Neural cell (in vitro differentiated cells): ENCODE results near the gene POLR1G. TPM values are rescaled to one million over a fixed set of nuclear protein-coding genes. Genes with fewer than 3 reads are reported as not detected.

Source experiments
- H2AFZ ChIP-seq: fragments of 200-600, 300-800 bp; sonication (generic), shearing (Covaris generic); 2 replicates; pipeline ENCODE4 v1.6.0; 2014; ENCODE audit warnings: low read depth, mild to moderate bottlenecking, antibody characterized with exemption, low read length, moderate library complexity
- H3F3A ChIP-seq: fragments of 200-600 bp; shearing (Covaris generic); 2 replicates; pipeline ENCODE4 v1.6.1; 2016; ENCODE audit warnings: mild to moderate bottlenecking, moderate library complexity, mixed read lengths, antibody characterized with exemption, low read length; ENCODE audit not compliant: insufficient read depth, poor library complexity, severe bottlenecking
- H3K27ac ChIP-seq: fragments of 200-600, 300-800 bp; sonication (generic), shearing (Covaris generic); 2 replicates; pipeline ENCODE4 v1.5.1; 2014; ENCODE audit warnings: mild to moderate bottlenecking, low read length, moderate library complexity
- H3K27me3 ChIP-seq: fragments of 300-800, 200-600 bp; sonication (generic), shearing (Covaris generic); 2 replicates; pipeline ENCODE4 v1.6.0; 2014; ENCODE audit warnings: mild to moderate bottlenecking, low read depth, low read length, moderate library complexity; ENCODE audit not compliant: insufficient read depth
- H3K36me3 ChIP-seq: fragments of 300-800, 200-600 bp; sonication (generic), shearing (Covaris generic); 2 replicates; pipeline ENCODE4 v1.5.1; 2014; ENCODE audit warnings: mild to moderate bottlenecking, antibody characterized with exemption, low read length, moderate library complexity; ENCODE audit not compliant: insufficient read depth
- H3K4me2 ChIP-seq: fragments of 300-800, 200-600 bp; sonication (generic), shearing (Covaris generic); 2 replicates; pipeline ENCODE4 v1.6.0; 2014; ENCODE audit warnings: mild to moderate bottlenecking, low read length
- H3K4me3 ChIP-seq: fragments of 300-800, 200-600 bp; sonication (generic), shearing (Covaris generic); 2 replicates; pipeline ENCODE4 v1.5.1; 2014; ENCODE audit warnings: mild to moderate bottlenecking, low read length, moderate library complexity
- H3K79me2 ChIP-seq: fragments of 200-600 bp; shearing (Covaris generic); replicated peaks from 2 replicates; pipeline ENCODE4 v1.6.0; 2014; ENCODE audit warnings: mild to moderate bottlenecking, low read length, moderate library complexity; ENCODE audit not compliant: insufficient read depth
- H3K9ac ChIP-seq: fragments of 300-800, 200-600 bp; sonication (generic), shearing (Covaris generic); 2 replicates; pipeline ENCODE4 v1.6.1; 2016; ENCODE audit warnings: mild to moderate bottlenecking, low read length, mixed read lengths
- H3K9me2 ChIP-seq: fragments of 200-600 bp; shearing (Covaris generic); 2 replicates; pipeline ENCODE4 v1.6.1; 2016; ENCODE audit warnings: mild to moderate bottlenecking, low read length, mixed read lengths; ENCODE audit not compliant: insufficient read depth
- H3K9me3 ChIP-seq: fragments of 200-600, 300-800 bp; sonication (generic), shearing (Covaris generic); 2 replicates; pipeline ENCODE4 v1.6.1; 2016; ENCODE audit warnings: mild to moderate bottlenecking, mixed run types, low read length, moderate library complexity, mixed read lengths
- H4K20me1 ChIP-seq: fragments of 200-600 bp; shearing (Covaris generic); 2 replicates; pipeline ENCODE4 v1.6.1; 2016; ENCODE audit warnings: mild to moderate bottlenecking, mixed run types; ENCODE audit not compliant: insufficient read depth
- EP300 ChIP-seq: fragments of 450-650 bp; conservative IDR thresholded peaks from 2 replicates; pipeline ENCODE4 v1.6.1; 2014; ENCODE audit warnings: antibody characterized with exemption, mild to moderate bottlenecking, moderate library complexity; ENCODE audit not compliant: poor library complexity, severe bottlenecking
- EZH2 ChIP-seq: fragments of 200-600, 300-800 bp; shearing (Covaris generic), sonication (generic); IDR thresholded peaks from 2 replicates; pipeline ENCODE4 v1.6.1; 2014; ENCODE audit warnings: antibody characterized with exemption, low read length, borderline replicate concordance, mild to moderate bottlenecking; ENCODE audit not compliant: insufficient read depth, poor library complexity, severe bottlenecking
- MXI1 ChIP-seq: fragments of 450-650 bp; conservative IDR thresholded peaks from 2 replicates; pipeline ENCODE4 v1.6.1; 2014; ENCODE audit warnings: antibody characterized with exemption, mild to moderate bottlenecking; ENCODE audit not compliant: poor library complexity, severe bottlenecking
- POLR2AphosphoS5 ChIP-seq: IDR thresholded peaks from 2 replicates; pipeline ENCODE4 v1.6.1; 2012
- RAD21 ChIP-seq: fragments of 450-650 bp; conservative IDR thresholded peaks from 2 replicates; pipeline ENCODE4 v1.6.1; 2014; ENCODE audit warnings: antibody characterized with exemption, mild to moderate bottlenecking, moderate library complexity
- SMC3 ChIP-seq: fragments of 450-650 bp; conservative IDR thresholded peaks from 2 replicates; pipeline ENCODE4 v1.6.1; 2014; ENCODE audit warnings: antibody characterized with exemption, mild to moderate bottlenecking, moderate library complexity; ENCODE audit not compliant: poor library complexity
- TAF1 ChIP-seq: IDR thresholded peaks from 2 replicates; pipeline ENCODE4 v1.6.1; 2012; ENCODE audit warnings: low read depth
- polyA plus RNA-seq: library from polyadenylated mRNA; depleted of rRNA; stranded (reverse); fragments of >200 nt; gene quantifications from 2 replicates; pipeline ENCODE4 v1.2.3, GENCODE V29; 2014
- TF ChIP-seq, protein P1 (sequence below): fragments of 450-650 bp; IDR thresholded peaks from 2 replicates; pipeline ENCODE4 v1.5.1; 2014; ENCODE audit warnings: antibody characterized with exemption, mild to moderate bottlenecking, moderate library complexity; ENCODE audit not compliant: poor library complexity, severe bottlenecking
- TF ChIP-seq, protein P2 (sequence below): IDR thresholded peaks from 2 replicates; pipeline ENCODE4 v1.6.1; 2012; ENCODE audit warnings: borderline replicate concordance

The POLR1G gene
- polyA plus RNA-seq, 1 donor from 2014 or later, result 2.4 TPM

DNA sequence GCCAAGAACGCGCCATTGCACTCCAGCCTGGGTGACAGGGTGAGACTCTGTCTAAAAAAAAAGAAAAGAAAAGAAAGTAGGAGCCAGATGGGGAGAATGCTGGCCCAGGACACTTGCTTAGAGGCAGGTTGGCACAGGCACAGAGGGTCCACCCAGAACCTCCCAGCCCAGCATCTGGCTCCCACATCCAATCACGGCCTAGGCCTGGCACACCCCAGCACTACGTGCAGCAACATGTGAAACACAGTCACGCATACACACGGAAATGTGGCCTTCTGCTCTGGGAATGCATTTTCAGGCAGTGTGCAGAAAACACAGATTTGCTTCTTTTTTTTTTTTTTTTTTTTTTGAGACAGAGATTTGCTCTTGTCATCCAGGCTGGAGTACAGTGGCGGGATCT, 40.5 kb downstream of the POLR1G start:
- Histone ChIP-seq H3K79me2 (no peaks in the 10 kb centered on the region), H3K27me3 (no peaks in the 10 kb centered on the region), H3K36me3 (no peaks in the 10 kb centered on the region), H2AFZ (no peak overlapping the region), H4K20me1 (no peaks in the 10 kb centered on the region), H3K9ac (no peak overlapping the region), H3K4me3 (no peak overlapping the region), H3K4me2 (no peak overlapping the region), H3K9me3 (no peaks in the 10 kb centered on the region), H3K9me2 (no peaks in the 10 kb centered on the region), H3K27ac (no peak overlapping the region), H3F3A (no peaks in the 10 kb centered on the region)
- no peak for TF ChIP-seq TAF1

DNA sequence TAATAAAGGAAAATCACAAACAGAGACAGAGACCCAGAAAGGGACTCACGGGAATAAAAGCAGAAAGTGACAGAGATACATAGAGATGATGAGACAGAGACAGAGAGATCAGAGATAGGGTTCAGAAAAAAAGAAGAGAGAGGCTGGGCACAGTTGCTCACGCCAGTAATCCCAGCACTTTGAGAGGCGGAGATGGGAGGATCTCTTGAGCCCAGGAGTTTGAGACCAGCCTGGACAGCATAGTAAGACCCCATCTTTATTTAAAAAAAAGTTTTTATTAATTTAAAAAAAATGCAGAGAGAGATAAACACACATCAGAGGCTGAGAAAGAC, 41.9 kb downstream of the POLR1G start:
- H3K4me2 ChIP-seq, result no peak overlapping the region
- no peaks in the 10 kb centered on the region for H3K9me2 ChIP-seq
- H3K4me3 ChIP-seq, result no peak overlapping the region
- no peak overlapping the region for H3K27ac ChIP-seq
- no peaks in the 10 kb centered on the region for H3K79me2 ChIP-seq
- H3K36me3 ChIP-seq, result no peaks in the 10 kb centered on the region
- no peak overlapping the region for H3K9ac ChIP-seq
- no peaks in the 10 kb centered on the region for H3F3A ChIP-seq
- H4K20me1 ChIP-seq, result no peaks in the 10 kb centered on the region
- no peak overlapping the region for H2AFZ ChIP-seq
- no peaks in the 10 kb centered on the region for H3K27me3 ChIP-seq
- TF ChIP-seq TAF1 (no peak), SMC3 (no peak), EP300 (no peak), POLR2AphosphoS5 (no peak), RAD21 (no peak), EZH2 (no peak), MXI1 (no peak)
- TF ChIP-seq, protein P1, sequence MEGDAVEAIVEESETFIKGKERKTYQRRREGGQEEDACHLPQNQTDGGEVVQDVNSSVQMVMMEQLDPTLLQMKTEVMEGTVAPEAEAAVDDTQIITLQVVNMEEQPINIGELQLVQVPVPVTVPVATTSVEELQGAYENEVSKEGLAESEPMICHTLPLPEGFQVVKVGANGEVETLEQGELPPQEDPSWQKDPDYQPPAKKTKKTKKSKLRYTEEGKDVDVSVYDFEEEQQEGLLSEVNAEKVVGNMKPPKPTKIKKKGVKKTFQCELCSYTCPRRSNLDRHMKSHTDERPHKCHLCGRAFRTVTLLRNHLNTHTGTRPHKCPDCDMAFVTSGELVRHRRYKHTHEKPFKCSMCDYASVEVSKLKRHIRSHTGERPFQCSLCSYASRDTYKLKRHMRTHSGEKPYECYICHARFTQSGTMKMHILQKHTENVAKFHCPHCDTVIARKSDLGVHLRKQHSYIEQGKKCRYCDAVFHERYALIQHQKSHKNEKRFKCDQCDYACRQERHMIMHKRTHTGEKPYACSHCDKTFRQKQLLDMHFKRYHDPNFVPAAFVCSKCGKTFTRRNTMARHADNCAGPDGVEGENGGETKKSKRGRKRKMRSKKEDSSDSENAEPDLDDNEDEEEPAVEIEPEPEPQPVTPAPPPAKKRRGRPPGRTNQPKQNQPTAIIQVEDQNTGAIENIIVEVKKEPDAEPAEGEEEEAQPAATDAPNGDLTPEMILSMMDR, result no peak
- TF ChIP-seq, protein P2, sequence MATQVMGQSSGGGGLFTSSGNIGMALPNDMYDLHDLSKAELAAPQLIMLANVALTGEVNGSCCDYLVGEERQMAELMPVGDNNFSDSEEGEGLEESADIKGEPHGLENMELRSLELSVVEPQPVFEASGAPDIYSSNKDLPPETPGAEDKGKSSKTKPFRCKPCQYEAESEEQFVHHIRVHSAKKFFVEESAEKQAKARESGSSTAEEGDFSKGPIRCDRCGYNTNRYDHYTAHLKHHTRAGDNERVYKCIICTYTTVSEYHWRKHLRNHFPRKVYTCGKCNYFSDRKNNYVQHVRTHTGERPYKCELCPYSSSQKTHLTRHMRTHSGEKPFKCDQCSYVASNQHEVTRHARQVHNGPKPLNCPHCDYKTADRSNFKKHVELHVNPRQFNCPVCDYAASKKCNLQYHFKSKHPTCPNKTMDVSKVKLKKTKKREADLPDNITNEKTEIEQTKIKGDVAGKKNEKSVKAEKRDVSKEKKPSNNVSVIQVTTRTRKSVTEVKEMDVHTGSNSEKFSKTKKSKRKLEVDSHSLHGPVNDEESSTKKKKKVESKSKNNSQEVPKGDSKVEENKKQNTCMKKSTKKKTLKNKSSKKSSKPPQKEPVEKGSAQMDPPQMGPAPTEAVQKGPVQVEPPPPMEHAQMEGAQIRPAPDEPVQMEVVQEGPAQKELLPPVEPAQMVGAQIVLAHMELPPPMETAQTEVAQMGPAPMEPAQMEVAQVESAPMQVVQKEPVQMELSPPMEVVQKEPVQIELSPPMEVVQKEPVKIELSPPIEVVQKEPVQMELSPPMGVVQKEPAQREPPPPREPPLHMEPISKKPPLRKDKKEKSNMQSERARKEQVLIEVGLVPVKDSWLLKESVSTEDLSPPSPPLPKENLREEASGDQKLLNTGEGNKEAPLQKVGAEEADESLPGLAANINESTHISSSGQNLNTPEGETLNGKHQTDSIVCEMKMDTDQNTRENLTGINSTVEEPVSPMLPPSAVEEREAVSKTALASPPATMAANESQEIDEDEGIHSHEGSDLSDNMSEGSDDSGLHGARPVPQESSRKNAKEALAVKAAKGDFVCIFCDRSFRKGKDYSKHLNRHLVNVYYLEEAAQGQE, result no peak
- H3K9me3 ChIP-seq, result no peaks in the 10 kb centered on the region

DNA sequence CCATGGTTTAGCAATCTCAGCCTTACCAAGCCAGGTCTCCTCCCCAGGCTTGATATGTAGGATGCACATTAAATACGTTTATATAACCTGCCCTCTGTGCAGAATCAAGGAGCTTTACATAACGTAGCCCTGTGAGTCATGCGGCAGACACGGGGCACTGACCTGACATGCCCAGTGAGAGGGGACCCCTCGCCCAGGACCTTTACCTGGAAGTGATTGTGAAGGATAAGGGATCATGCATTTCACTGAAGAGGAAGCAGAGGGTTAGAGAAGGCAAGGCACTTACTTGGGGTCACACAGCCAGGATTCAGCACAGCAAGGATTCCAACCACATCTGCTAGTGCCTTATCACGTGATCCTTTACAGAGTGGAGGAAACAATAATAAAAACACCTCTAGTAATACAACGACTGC, 42.4 kb downstream of the POLR1G start:
- TF ChIP-seq EP300 (no peak), RAD21 (no peak), SMC3 (no peak), POLR2AphosphoS5 (no peak), MXI1 (no peak), EZH2 (no peak), TAF1 (no peak)
- TF ChIP-seq, protein P2, result no peak
- TF ChIP-seq, protein P1, result no peak
- Histone ChIP-seq H4K20me1 (no peaks in the 10 kb centered on the region), H3K79me2 (no peaks in the 10 kb centered on the region), H3K9ac (no peak overlapping the region), H2AFZ (no peak overlapping the region), H3K9me3 (no peaks in the 10 kb centered on the region), H3K27me3 (no peaks in the 10 kb centered on the region), H3K27ac (no peak overlapping the region), H3F3A (no peaks in the 10 kb centered on the region), H3K4me3 (no peak overlapping the region), H3K4me2 (no peak overlapping the region), H3K9me2 (no peaks in the 10 kb centered on the region), H3K36me3 (no peaks in the 10 kb centered on the region)
